ENCODE data around the gene CCDC40. TPM values are rescaled to one million over a fixed set of nuclear protein-coding genes. Genes with fewer than 3 reads are reported as not detected.

Gene CCDC40
- total RNA-seq, 1 experiment from 2014 or later = 9.9 TPM

GRCh38 chr17:80106176-80106575, 69.7 kb downstream of the CCDC40 start:
- intact Hi-C loops (cut with micrococcal nuclease; ENCODE audit: unreplicated experiment) = no loop called here
- H3K27ac Mint-ChIP-seq (ENCODE audit: unreplicated experiment) = no peak overlapping the region
- BruUV-seq (replicated peaks) = no TSS peak
- peaks cover 13% of the 10 kb centered on the region for H3K4me1 Mint-ChIP-seq (ENCODE audit: low read depth, unreplicated experiment)
- H3K27me3 Mint-ChIP-seq (ENCODE audit: unreplicated experiment) = no peaks in the 10 kb centered on the region
- no peaks in the 10 kb centered on the region for H3K9me3 Mint-ChIP-seq (ENCODE audit: low read depth, unreplicated experiment)
- no peak for DNase-seq
- H3K4me3 Mint-ChIP-seq (ENCODE audit: low read depth, unreplicated experiment) = no peak overlapping the region
- peaks cover 13% of the 10 kb centered on the region for H3K36me3 Mint-ChIP-seq (ENCODE audit: insufficient read depth, unreplicated experiment)
- CTCF ChIA-PET = interaction anchor here (0.7 kb wide), 1 partner anchor 19 kb away, joined by 3 read pairs; no protein-coding TSS in a partner anchor
- TF ChIP-seq CTCF (IDR thresholded peaks at IDR 0.05; ENCODE audit: unreplicated experiment) = no peak

DNA sequence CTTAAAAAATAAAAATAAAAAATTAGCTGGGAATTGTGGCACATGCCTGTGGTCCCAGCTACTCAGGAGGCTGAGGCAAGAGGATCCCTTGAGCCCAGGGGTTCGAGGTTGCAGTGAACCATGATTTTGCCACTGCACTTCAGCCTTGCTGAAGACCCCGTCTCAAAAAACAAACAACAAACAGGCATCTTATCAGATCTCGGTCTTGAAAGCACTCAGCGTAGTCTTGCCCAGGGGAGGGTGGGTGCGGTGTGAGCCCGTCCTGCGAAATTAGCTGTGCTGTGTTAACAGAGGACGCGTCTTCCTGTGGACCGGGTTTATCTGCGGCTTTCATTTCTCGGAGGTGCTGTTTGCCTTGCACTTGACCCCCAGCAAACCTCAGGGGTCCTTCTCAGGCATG, 70.3 kb downstream of the CCDC40 start:
- Mint-ChIP-seq H3K4me1 (ENCODE audit: low read depth, unreplicated experiment) (peaks cover 13% of the 10 kb centered on the region), H3K9me3 (ENCODE audit: low read depth, unreplicated experiment) (no peaks in the 10 kb centered on the region), H3K27me3 (ENCODE audit: unreplicated experiment) (no peaks in the 10 kb centered on the region), H3K4me3 (ENCODE audit: low read depth, unreplicated experiment) (no peak overlapping the region), H3K27ac (ENCODE audit: unreplicated experiment) (no peak overlapping the region), H3K36me3 (ENCODE audit: insufficient read depth, unreplicated experiment) (peaks cover 13% of the 10 kb centered on the region)
- no TSS peak for BruUV-seq (replicated peaks)
- CTCF ChIA-PET = no interaction called here
- TF ChIP-seq CTCF (IDR thresholded peaks at IDR 0.05; ENCODE audit: unreplicated experiment) = no peak
- DNase-seq = no peak
- intact Hi-C loops (cut with micrococcal nuclease; ENCODE audit: unreplicated experiment) = no loop called here

- Mint-ChIP-seq H3K4me3 (ENCODE audit: low read depth, unreplicated experiment) (no peak overlapping the region), H3K36me3 (ENCODE audit: insufficient read depth, unreplicated experiment) (peaks cover 7% of the 10 kb centered on the region), H3K9me3 (ENCODE audit: low read depth, unreplicated experiment) (no peaks in the 10 kb centered on the region), H3K27me3 (ENCODE audit: unreplicated experiment) (no peaks in the 10 kb centered on the region), H3K4me1 (ENCODE audit: low read depth, unreplicated experiment) (peaks cover 8% of the 10 kb centered on the region), H3K27ac (ENCODE audit: unreplicated experiment) (no peak overlapping the region)
- no peak for DNase-seq
- CTCF ChIA-PET = interaction anchor here (0.6 kb wide), 1 partner anchor 98 kb away, joined by 3 read pairs; no protein-coding TSS in a partner anchor
- no TSS peak for BruUV-seq (replicated peaks)
- intact Hi-C loops (cut with micrococcal nuclease; ENCODE audit: unreplicated experiment) = no loop called here
- TF ChIP-seq CTCF (IDR thresholded peaks at IDR 0.05; ENCODE audit: unreplicated experiment) = no peak
Observed at GRCh38 chr17:80107231-80108021, 71.0 kb downstream of the CCDC40 start.

DNA sequence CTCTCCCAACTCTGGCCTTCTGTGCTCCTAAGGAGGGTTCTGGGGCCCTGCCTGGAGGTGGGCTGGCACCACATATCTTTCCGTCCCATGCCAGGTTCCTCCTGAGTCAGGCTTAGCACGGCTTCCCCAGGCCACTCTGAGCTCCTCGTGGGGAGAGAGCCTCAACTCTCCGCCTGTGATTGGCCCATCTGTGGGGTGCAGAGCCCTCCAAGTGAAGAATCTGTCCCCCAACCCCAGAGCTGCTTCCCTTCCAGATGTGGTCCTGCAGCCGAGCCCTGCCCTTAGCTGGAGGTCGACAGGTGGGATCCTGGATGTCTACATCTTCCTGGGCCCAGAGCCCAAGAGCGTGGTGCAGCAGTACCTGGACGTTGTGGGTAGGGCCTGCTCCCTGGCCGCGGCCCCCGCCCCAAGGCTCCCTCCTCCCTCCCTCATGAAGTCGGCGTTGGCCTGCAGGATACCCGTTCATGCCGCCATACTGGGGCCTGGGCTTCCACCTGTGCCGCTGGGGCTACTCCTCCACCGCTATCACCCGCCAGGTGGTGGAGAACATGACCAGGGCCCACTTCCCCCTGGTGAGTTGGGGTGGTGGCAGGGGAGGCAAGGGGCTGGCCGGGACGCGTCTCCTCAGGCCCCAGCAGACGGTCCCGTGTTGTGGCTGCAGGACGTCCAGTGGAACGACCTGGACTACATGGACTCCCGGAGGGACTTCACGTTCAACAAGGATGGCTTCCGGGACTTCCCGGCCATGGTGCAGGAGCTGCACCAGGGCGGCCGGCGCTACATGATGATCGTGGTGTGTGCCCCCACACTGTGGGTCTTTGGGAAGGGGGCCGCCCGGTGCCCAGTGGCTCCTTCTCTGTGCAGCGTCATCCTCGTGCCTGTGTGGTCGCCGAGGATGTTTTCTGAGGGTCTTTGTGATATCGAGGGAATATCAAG, 71.9 kb downstream of the CCDC40 start:
- no peak for DNase-seq
- H3K4me3 Mint-ChIP-seq (ENCODE audit: low read depth, unreplicated experiment) = no peak overlapping the region
- no peaks in the 10 kb centered on the region for H3K9me3 Mint-ChIP-seq (ENCODE audit: low read depth, unreplicated experiment)
- TF ChIP-seq CTCF (IDR thresholded peaks at IDR 0.05; ENCODE audit: unreplicated experiment) = no peak
- H3K4me1 Mint-ChIP-seq (ENCODE audit: low read depth, unreplicated experiment) = no peaks in the 10 kb centered on the region
- peaks cover 5% of the 10 kb centered on the region for H3K36me3 Mint-ChIP-seq (ENCODE audit: insufficient read depth, unreplicated experiment)
- no peak overlapping the region for H3K27ac Mint-ChIP-seq (ENCODE audit: unreplicated experiment)
- CTCF ChIA-PET = interaction anchor here (0.6 kb wide), 1 partner anchor 99 kb away, joined by 3 read pairs; no protein-coding TSS in a partner anchor
- no peaks in the 10 kb centered on the region for H3K27me3 Mint-ChIP-seq (ENCODE audit: unreplicated experiment)
- no TSS peak for BruUV-seq (replicated peaks)
- intact Hi-C loops (cut with micrococcal nuclease; ENCODE audit: unreplicated experiment) = no loop called here

All from Calu3 (cell line).